ENCODE data around the gene CHRNA10.

The CHRNA10 gene

GRCh38 chr11:3641191-3641590, 30.0 kb downstream of the CHRNA10 start:
- Histone ChIP-seq H3K36me3 (ENCODE audit: control insufficient read depth, low read length) (no peaks in the 10 kb centered on the region), H3K9me2 (replicated peaks; ENCODE audit: control insufficient read depth, low read length) (no peaks in the 10 kb centered on the region), H3K27ac (ENCODE audit: low read depth, low read length) (no peak overlapping the region), H3F3A (ENCODE audit: control insufficient read depth, insufficient read depth) (no peaks in the 10 kb centered on the region), H3K27me3 (ENCODE audit: control insufficient read depth, low read length) (no peaks in the 10 kb centered on the region), H3K4me1 (ENCODE audit: control insufficient read depth, low read length) (no peaks in the 10 kb centered on the region), H4K20me1 (ENCODE audit: control insufficient read depth, insufficient read depth, low read depth, low read length) (no peaks in the 10 kb centered on the region), H3K79me2 (ENCODE audit: control insufficient read depth, low read length) (no peaks in the 10 kb centered on the region), H3K4me2 (ENCODE audit: low read length) (no peak overlapping the region), H3K9me3 (ENCODE audit: control insufficient read depth, insufficient read depth, low read length) (no peaks in the 10 kb centered on the region), H3K4me3 (ENCODE audit: low read length) (no peak overlapping the region)
- TF ChIP-seq, protein P1, sequence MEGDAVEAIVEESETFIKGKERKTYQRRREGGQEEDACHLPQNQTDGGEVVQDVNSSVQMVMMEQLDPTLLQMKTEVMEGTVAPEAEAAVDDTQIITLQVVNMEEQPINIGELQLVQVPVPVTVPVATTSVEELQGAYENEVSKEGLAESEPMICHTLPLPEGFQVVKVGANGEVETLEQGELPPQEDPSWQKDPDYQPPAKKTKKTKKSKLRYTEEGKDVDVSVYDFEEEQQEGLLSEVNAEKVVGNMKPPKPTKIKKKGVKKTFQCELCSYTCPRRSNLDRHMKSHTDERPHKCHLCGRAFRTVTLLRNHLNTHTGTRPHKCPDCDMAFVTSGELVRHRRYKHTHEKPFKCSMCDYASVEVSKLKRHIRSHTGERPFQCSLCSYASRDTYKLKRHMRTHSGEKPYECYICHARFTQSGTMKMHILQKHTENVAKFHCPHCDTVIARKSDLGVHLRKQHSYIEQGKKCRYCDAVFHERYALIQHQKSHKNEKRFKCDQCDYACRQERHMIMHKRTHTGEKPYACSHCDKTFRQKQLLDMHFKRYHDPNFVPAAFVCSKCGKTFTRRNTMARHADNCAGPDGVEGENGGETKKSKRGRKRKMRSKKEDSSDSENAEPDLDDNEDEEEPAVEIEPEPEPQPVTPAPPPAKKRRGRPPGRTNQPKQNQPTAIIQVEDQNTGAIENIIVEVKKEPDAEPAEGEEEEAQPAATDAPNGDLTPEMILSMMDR (IDR thresholded peaks at IDR 0.05; ENCODE audit: low read depth, low read length, poor library complexity, severe bottlenecking), result no peak
- no peak for TF ChIP-seq EZH2phosphoT487 (IDR thresholded peaks at IDR 0.05; ENCODE audit: borderline replicate concordance, low read length)

GRCh38 chr11:3639841-3640240, 31.3 kb downstream of the CHRNA10 start:
- TF ChIP-seq, protein P1 (IDR thresholded peaks at IDR 0.05; ENCODE audit: low read depth, low read length, poor library complexity, severe bottlenecking), result no peak
- no peak for TF ChIP-seq EZH2phosphoT487 (IDR thresholded peaks at IDR 0.05; ENCODE audit: borderline replicate concordance, low read length)
- Histone ChIP-seq H3K9me2 (replicated peaks; ENCODE audit: control insufficient read depth, low read length) (no peaks in the 10 kb centered on the region), H3K4me2 (ENCODE audit: low read length) (no peak overlapping the region), H4K20me1 (ENCODE audit: control insufficient read depth, insufficient read depth, low read depth, low read length) (no peaks in the 10 kb centered on the region), H3K79me2 (ENCODE audit: control insufficient read depth, low read length) (no peaks in the 10 kb centered on the region), H3K4me1 (ENCODE audit: control insufficient read depth, low read length) (no peaks in the 10 kb centered on the region), H3K27me3 (ENCODE audit: control insufficient read depth, low read length) (no peaks in the 10 kb centered on the region), H3K4me3 (ENCODE audit: low read length) (no peak overlapping the region), H3F3A (ENCODE audit: control insufficient read depth, insufficient read depth) (no peaks in the 10 kb centered on the region), H3K36me3 (ENCODE audit: control insufficient read depth, low read length) (no peaks in the 10 kb centered on the region), H3K27ac (ENCODE audit: low read depth, low read length) (no peak overlapping the region), H3K9me3 (ENCODE audit: control insufficient read depth, insufficient read depth, low read length) (no peaks in the 10 kb centered on the region)

DNA sequence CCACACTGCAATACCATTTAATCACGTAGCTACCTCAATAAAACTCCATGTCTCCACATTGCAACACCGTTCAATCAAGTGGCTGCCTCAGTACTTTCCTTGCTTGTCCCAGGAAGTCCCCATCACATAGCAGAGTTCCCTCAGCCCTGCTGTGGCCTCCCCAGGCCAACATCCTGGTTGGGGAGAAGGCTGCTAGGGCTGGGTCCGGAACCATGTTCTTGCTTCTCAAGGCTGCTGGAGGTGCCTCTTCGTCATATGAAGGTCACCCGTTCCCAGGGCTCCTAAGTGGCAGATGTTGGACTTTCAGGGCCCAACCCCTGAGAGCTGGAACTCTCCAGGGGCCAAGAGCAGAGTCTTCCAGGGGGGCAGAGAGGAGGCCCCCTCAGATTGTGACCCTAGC, 32.7 kb downstream of the CHRNA10 start:
- Histone ChIP-seq H3K9me2 (replicated peaks; ENCODE audit: control insufficient read depth, low read length) (no peaks in the 10 kb centered on the region), H3F3A (ENCODE audit: control insufficient read depth, insufficient read depth) (no peaks in the 10 kb centered on the region), H4K20me1 (ENCODE audit: control insufficient read depth, insufficient read depth, low read depth, low read length) (no peaks in the 10 kb centered on the region), H3K27me3 (ENCODE audit: control insufficient read depth, low read length) (no peaks in the 10 kb centered on the region), H3K36me3 (ENCODE audit: control insufficient read depth, low read length) (no peaks in the 10 kb centered on the region), H3K79me2 (ENCODE audit: control insufficient read depth, low read length) (no peaks in the 10 kb centered on the region), H3K4me3 (ENCODE audit: low read length) (no peak overlapping the region), H3K27ac (ENCODE audit: low read depth, low read length) (no peak overlapping the region), H3K4me2 (ENCODE audit: low read length) (no peak overlapping the region), H3K9me3 (ENCODE audit: control insufficient read depth, insufficient read depth, low read length) (no peaks in the 10 kb centered on the region), H3K4me1 (ENCODE audit: control insufficient read depth, low read length) (no peaks in the 10 kb centered on the region)
- no peak for TF ChIP-seq EZH2phosphoT487 (IDR thresholded peaks at IDR 0.05; ENCODE audit: borderline replicate concordance, low read length)
- TF ChIP-seq, protein P1 (IDR thresholded peaks at IDR 0.05; ENCODE audit: low read depth, low read length, poor library complexity, severe bottlenecking), result no peak

- no peaks in the 10 kb centered on the region for H3K36me3 ChIP-seq (ENCODE audit: control insufficient read depth, low read length)
- no peak overlapping the region for H3K4me3 ChIP-seq (ENCODE audit: low read length)
- no peaks in the 10 kb centered on the region for H3K9me2 ChIP-seq (replicated peaks; ENCODE audit: control insufficient read depth, low read length)
- H4K20me1 ChIP-seq (ENCODE audit: control insufficient read depth, insufficient read depth, low read depth, low read length), result no peaks in the 10 kb centered on the region
- no peak for TF ChIP-seq EZH2phosphoT487 (IDR thresholded peaks at IDR 0.05; ENCODE audit: borderline replicate concordance, low read length)
- TF ChIP-seq, protein P1 (IDR thresholded peaks at IDR 0.05; ENCODE audit: low read depth, low read length, poor library complexity, severe bottlenecking), result no peak
- H3K4me2 ChIP-seq (ENCODE audit: low read length), result no peak overlapping the region
- no peaks in the 10 kb centered on the region for H3F3A ChIP-seq (ENCODE audit: control insufficient read depth, insufficient read depth)
- no peak overlapping the region for H3K27ac ChIP-seq (ENCODE audit: low read depth, low read length)
- no peaks in the 10 kb centered on the region for H3K4me1 ChIP-seq (ENCODE audit: control insufficient read depth, low read length)
- H3K27me3 ChIP-seq (ENCODE audit: control insufficient read depth, low read length), result no peaks in the 10 kb centered on the region
- no peaks in the 10 kb centered on the region for H3K9me3 ChIP-seq (ENCODE audit: control insufficient read depth, insufficient read depth, low read length)
- no peaks in the 10 kb centered on the region for H3K79me2 ChIP-seq (ENCODE audit: control insufficient read depth, low read length)
These were observed 34.0 kb downstream of the CHRNA10 start for GRCh38 chr11:3637201-3637600.
